ENCODE measurements around the gene GNG2.

Gene GNG2

GRCh38 chr14:51950007-51950406, 89.6 kb downstream of the GNG2 start:
- DNase-seq: no peak

DNA sequence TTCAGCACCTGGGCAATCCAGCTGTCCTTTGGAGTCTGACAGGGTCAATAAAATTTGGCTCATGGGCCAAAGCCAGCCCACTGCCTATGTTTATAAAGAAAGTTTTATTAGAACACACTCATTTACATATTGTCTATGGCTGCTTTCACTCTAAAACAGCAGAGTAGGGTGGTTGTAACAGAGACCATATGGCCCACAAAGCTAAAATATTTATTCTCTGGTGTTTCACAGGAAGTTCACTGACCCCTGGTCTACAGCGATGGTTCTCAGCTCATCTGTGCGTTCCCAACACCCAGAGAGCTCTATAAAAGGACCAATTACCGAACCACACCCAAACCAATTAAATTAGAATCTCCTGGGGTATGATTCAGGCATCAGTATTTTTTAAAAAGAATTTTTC, 91.2 kb downstream of the GNG2 start:
- no peak for DNase-seq

DNA sequence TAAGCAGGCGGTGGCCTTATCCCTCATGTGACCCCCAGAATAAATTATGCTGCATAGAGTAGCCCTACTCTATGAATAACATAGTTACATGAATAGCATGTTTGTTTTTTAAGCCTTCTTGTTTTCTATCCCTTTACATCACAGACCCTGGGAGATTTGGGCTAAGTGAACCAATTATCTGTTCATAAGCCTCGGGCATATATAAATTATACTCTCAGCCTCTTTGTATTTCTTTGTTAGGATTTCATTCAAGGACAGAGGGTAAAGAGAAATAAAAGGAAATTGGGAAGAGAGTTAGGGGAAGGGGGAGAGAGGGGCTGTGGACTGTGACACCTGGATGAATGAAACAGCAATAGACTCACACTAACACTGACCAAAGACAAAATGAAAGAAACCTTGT, 93.6 kb downstream of the GNG2 start:
- no peak for DNase-seq

- no peak for DNase-seq
Observed at GRCh38 chr14:51954657-51955056, 94.2 kb downstream of the GNG2 start.

GRCh38 chr14:51957950-51958349, 97.5 kb downstream of the GNG2 start:
- DNase-seq: no peak

DNA sequence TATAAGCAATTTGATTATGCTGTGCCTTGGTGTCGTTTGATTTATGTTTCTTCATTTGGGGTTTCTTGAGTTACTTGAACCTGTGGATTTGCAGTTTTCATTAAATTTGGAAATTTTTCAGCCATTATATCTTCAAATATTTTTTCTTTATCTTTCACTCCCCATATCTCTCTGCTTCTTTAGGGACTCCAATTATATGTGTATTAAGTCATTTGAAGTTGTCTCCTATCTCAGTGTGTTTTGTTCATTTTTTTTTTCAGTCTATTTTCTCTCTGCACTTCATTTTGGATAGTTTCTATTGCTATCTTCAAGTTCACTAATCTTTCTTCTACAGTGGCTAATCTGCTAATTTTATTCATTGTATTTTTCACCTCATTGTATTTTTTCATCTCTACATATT, 99.5 kb downstream of the GNG2 start:
- no peak for DNase-seq

GRCh38 chr14:51960866-51961265, 100.5 kb downstream of the GNG2 start:
- no peak for DNase-seq

DNA sequence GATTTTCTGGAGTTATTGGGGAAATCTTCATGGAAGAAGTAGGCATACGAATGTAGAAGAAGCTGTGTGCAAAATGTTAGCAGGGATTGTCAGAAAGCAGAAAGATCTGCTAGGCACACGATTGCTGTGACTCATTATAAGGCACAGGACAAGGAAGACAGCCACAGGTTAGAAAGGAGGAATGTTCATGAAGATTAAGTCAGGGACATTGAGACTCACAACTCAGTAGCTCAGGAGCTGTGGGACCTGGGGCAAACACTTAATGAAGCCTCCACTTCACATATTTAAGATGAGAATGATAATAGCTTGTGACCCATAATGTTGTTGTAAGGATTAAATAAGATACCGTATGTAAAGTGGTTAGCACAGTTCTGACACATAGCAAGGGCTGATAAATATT, 102.3 kb downstream of the GNG2 start:
- DNase-seq: no peak

DNA sequence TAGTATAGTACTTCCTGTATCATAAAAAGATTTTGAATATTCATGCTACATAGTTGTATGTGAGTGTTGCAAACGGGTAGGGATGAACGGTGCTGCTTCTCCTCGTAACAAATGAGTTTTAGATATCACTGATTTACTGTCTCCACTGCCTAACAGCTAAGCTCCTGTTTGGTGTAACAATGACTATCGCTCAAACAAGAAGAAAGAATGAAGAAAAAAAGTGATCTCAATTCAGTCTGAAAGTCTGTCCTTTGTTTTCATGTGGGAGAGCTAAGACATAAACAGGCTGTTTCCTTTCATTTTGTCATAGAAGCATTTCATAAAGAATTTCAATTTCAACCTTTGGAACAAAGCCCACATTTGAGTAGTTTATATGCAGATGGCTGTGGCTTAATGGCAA, 102.9 kb downstream of the GNG2 start:
- no peak for DNase-seq

- no peak for DNase-seq
Observed at GRCh38 chr14:51967521-51967920, 107.1 kb downstream of the GNG2 start.

DNA sequence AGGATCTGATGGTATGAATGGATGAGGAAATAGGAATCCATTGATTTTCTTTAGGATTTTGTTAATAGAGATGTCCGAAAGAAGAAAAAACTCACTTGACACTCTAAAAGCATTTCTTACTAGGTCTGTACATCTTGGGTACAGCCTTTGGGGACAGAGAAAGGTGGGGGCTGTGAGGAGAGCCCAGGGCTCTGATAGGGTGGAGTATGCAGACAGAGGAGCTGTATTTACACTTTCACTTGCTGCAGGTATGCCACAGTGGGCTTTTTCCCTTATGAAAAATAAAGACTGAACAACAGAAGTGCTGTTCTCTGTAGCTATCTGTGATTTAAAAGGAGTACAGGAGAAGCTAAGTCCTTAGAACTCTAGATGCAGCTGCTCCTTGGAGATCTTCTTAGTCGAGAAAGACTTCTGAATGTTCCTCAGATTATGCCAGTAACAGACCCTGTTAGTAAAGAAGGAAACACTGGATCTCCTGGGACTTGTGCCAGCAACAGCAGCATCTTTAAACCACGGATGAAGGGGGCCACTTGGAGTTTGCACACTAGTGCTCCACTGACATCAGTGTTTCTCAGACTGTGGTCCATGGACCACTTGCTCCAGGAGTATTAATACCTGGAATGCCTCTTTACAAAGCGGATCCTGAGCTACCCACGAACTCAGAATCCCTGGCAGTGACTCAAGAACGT, 109.6 kb downstream of the GNG2 start:
- no peak for DNase-seq

DNA sequence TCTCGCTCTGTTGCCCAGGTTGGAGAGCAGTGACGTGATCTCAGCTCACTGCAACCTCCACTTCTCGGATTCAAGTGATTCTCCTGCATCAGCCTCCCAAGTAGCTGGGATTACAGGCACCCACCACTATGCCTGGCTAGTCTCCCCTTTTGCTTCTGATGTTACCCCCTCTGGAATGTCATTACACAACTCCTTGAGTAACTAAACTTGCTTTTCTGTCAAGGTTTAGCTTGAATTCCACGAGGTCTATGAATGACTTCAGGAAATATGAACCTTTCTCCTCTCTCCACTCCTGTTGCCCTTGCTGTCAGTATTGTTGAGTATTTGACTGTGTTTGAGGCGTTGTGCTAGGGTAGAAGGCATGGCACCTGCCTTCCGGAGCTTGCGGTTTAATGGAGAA, 112.2 kb downstream of the GNG2 start:
- no peak for DNase-seq

GRCh38 chr14:51977075-51977474, 116.7 kb downstream of the GNG2 start:
- DNase-seq: no peak

DNA sequence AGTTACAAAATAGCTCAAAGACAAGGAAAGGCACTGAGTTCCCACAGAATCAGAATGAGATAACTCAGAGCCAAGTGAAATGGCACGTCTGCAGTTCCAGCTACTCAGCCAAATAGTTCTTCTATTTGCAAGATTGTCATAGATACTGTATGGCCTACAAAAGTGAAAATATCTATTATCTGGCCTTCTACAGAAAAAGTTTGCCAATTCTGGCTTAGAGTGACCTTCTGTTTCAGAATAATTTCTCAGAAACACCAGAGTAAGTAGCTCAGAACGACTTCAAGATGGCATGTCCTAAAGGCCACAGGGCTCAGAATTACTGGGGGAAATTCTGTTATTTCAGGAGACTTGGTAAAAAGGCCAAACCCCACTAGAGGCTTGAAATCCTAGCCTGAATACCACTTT, 118.3 kb downstream of the GNG2 start:
- DNase-seq: no peak

DNA sequence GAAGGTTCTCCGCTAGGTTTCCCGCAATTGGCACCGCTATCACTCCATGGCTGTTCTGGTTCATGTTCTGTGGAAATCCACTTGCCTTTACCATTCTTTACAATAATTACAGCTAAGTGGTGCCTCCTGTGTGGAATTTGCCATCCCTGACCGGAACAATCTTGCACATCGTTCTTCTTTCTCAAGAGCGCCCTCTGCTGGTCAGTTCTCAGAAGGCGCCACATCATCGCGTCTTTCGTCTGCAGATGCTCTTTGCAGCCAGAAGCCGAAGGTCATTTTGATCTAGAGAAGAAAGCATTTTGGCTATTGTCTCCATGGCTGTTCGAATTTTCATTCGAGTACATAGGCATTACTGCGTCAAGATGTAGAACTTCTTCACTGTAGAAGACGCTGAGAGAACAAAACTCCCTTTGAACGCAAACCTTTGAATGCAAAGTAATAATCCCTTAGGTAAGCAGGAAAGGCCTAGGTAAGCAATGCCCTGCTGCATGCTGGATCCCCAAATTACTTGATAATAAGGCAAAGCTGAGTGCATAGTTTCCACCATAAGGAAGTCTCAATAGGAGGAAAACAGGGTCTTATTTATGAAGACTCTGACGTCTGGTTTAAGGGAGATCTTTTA, 118.8 kb downstream of the GNG2 start:
- peak; percentile 86 for DNase-seq

DNA sequence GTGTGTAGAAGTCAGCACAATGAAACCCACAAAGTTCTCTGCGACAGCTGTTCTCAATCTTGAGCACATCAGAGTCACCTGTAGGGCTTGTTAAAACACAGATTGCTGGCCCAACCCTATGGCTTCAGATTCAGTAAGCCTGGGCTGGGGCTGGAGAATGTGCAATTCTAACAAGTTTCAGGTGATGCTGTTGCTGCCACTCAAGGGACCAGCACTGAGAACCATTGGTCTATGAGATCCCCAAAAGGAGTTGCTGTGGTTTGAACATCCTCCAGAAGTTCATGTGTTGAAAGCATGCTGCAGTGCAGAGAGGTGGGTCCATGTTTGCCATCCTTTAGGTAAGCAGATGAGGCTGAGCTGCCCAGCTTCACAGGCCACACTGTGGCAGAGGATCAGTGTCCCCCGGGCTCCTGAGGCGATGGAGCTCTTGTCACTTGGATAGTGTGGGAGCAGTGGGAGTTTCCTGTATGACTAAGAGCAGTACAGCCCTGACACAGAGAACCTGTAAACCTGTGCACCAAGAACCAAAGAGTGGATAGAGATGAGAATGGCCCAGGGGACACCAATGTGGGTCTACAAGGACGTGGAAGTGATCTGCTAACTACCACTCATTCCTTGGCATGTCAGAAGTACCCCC, 120.9 kb downstream of the GNG2 start:
- no peak for DNase-seq

DNA sequence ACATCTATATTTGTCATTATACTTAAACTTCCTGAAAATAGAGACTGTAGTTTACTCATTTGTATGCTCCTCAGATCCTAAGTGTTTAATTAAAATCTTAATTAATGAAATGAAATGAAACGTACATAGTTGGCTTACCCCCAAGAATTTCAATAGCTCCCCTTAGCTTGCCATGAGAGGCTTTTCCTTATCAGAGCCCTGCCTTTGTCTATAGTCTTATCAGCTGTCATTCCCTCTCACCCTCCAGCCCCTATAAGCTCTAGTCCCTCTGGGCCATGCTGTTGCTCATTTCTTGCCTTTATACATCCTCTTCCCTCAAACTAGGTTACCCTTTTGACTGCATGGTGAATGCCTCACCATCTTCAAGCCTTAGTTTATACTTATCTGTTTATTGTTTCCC, 127.8 kb downstream of the GNG2 start:
- no peak for DNase-seq

DNA sequence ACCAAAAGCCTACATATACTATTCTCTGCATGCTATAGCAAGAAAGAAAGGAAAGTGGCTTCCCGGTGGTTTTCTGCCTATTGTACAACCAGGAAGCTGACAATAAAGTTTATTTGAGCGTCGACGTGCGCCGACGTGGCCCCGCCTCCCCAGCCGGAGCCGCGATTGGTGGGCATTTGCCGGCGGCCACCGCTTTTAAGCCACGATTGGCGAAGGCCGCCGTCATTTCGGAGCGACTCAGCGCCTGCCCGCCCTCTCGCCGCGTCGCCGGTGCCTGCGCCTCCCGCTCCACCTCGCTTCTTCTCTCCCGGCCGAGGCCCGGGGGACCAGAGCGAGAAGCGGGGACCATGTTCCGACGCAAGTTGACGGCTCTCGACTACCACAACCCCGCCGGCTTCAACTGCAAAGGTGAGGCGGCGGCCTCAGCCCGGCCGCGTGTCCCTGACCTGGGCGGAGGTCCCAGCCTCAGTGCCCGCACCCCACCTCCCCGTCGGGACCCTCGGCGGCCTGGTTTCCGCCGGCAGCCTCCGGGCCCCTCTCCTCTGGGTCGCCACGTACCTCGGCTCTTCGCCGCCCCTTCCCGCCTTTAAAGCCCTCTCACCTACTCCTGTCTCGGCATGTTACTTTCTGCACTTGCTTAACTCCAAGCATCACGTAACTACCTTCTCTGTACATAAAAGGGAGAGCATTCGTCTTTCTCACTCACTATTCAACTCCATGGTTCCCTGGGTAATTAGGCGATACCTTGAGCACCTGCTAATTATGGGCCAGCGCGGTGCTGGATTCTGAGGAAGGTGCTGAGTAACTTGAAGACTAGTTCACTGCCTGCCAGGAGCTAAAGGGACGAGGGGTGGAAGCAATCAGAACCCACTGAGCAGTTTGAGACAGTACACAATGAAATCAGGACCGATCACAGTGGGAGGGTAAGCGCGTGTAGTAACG, 129.2 kb downstream of the GNG2 start, which contains the start of gene RTRAF:
Gene RTRAF, plus strand, starts transcription at position 254 of the 942 bp plus-strand sequence. Its CDS starts 94 bp downstream, at position 348.
- peak; percentile 92 for DNase-seq

GRCh38 chr14:51990488-51990887, 130.1 kb downstream of the GNG2 start:
- DNase-seq: no peak

- no peak for DNase-seq
Observed at GRCh38 chr14:51993285-51993920, 133.0 kb downstream of the GNG2 start.

DNA sequence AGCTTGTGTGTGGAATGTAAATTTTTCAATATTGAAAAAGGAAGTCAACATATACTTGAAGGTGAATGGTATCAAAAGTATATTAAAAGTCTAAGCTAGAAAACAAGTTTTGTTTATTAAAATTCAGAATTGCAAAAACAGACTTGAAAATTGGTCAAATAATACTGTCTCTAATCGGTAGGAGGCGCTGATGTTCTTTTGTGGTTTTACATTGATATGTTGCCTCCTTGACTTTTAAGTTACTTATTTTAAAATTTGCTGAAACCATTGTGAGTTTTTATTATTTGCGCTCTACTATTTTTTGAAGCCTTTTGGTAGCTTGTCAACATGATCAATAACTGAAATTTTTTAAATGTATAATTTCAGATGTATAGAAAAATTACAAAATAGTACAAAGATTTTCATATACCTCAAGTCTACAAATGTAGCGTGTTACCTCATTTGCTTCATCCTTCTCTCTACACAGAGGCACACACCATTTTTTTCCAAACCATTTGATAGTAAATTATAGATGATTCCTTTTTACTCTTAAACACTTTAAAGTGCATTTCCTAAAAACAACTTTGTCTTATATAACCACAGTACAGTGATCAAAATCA, 135.8 kb downstream of the GNG2 start:
- no peak for DNase-seq

DNA sequence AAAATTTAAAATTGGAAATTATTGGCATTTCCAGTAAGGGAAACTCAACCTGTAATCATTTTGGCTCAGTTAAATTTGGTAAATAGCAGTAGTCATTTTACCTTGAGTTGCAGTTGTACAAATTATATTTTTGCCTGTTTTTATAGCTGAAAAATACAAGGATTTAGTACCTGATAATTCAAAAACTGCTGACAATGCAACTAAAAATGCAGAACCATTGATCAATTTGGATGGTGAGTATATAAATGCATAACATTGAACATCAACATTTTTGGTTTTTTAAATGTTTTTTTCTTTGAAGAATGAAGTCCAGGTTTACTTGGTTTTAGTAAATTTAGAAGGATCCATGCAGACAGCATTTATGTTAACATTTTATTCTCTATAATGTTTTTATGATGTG, 137.9 kb downstream of the GNG2 start:
- no peak for DNase-seq

Measured in NCI-H1092 (cell line).